GM23338 (cell line): ENCODE results near the gene TMA16. TPM values are rescaled to one million over a fixed set of nuclear protein-coding genes. Genes with fewer than 3 reads are reported as not detected.
A peak's percentile ranks its signal among the peaks of the same experiment; 100 is the strongest.

Experiments
- ATAC-seq: fragments of 200-7000 bp; cut with Tn5 transposase; 3 replicates; pipeline ENCODE4 v1.9.1; 2020
- DNase-seq: peaks from one replicate; pipeline ENCODE4 v3.0.0-alpha.2; 2015; ENCODE audit warnings: low spot score
- H2AFZ ChIP-seq: fragments of 200-600 bp; sonication (generic); 2 replicates; pipeline ENCODE4 v1.8.0; 2016; ENCODE audit warnings: antibody characterized with exemption, mild to moderate bottlenecking, moderate library complexity
- H3F3A ChIP-seq: fragments of 200-600 bp; sonication (generic); replicated peaks from 2 replicates; pipeline ENCODE4 v1.8.0; 2017; ENCODE audit warnings: antibody characterized with exemption, mixed run types, low read depth
- H3K27ac ChIP-seq: fragments of 200-600 bp; sonication (generic); 2 replicates; pipeline ENCODE4 v1.6.1; 2016; ENCODE audit warnings: low read depth
- H3K27me3 ChIP-seq: fragments of 200-600 bp; sonication (generic); 2 replicates; pipeline ENCODE4 v1.8.0; 2016; ENCODE audit warnings: mild to moderate bottlenecking, mixed run types, moderate library complexity; ENCODE audit not compliant: insufficient read depth
- H3K36me3 ChIP-seq: fragments of 200-600 bp; sonication (generic); 2 replicates; pipeline ENCODE4 v1.8.0; 2016; ENCODE audit warnings: mild to moderate bottlenecking; ENCODE audit not compliant: insufficient read depth
- H3K4me1 ChIP-seq: fragments of 200-600 bp; sonication (generic); 2 replicates; pipeline ENCODE4 v1.8.0; 2016; ENCODE audit warnings: mild to moderate bottlenecking, moderate library complexity; ENCODE audit not compliant: insufficient read depth
- H3K4me2 ChIP-seq: fragments of 200-600 bp; sonication (generic); 2 replicates; pipeline ENCODE4 v1.7.1; 2017; ENCODE audit warnings: mixed run types
- H3K4me3 ChIP-seq: fragments of 200-600 bp; sonication (generic); 2 replicates; pipeline ENCODE4 v1.6.1; 2016; ENCODE audit warnings: mixed run types
- H3K79me2 ChIP-seq: fragments of 200-600 bp; sonication (generic); replicated peaks from 2 replicates; pipeline ENCODE4 v1.8.0; 2017; ENCODE audit warnings: mild to moderate bottlenecking; ENCODE audit not compliant: insufficient read depth
- H3K9me2 ChIP-seq: fragments of 200-600 bp; sonication (generic); 2 replicates; pipeline ENCODE4 v1.8.0; 2017; ENCODE audit not compliant: insufficient read depth
- H4K20me1 ChIP-seq: fragments of 200-600 bp; sonication (generic); replicated peaks from 2 replicates; pipeline ENCODE4 v1.8.0; 2017; ENCODE audit warnings: mild to moderate bottlenecking; ENCODE audit not compliant: insufficient read depth
- H3K27ac Mint-ChIP-seq: 2 replicates; pipeline ENCODE4 v1.8.0; 2020; ENCODE audit warnings: inconsistent platforms, mild to moderate bottlenecking, moderate library complexity, mixed read lengths
- H3K27me3 Mint-ChIP-seq: 3 replicates; pipeline ENCODE4 v1.8.0; 2022; ENCODE audit warnings: low read depth, mild to moderate bottlenecking, moderate library complexity, mixed read lengths, inconsistent platforms; ENCODE audit not compliant: insufficient read depth, poor library complexity
- H3K36me3 Mint-ChIP-seq: 3 replicates; pipeline ENCODE4 v1.8.0; 2021; ENCODE audit warnings: low read depth, mild to moderate bottlenecking, inconsistent platforms, moderate library complexity, mixed read lengths
- H3K4me1 Mint-ChIP-seq: 3 replicates; pipeline ENCODE4 v1.8.0; 2020; ENCODE audit warnings: mild to moderate bottlenecking, inconsistent platforms, mixed read lengths
- H3K4me3 Mint-ChIP-seq: 3 replicates; pipeline ENCODE4 v1.8.0; 2021; ENCODE audit warnings: moderate library complexity, mild to moderate bottlenecking, inconsistent platforms, mixed read lengths
- H3K9me3 Mint-ChIP-seq: 3 replicates; pipeline ENCODE4 v1.8.0; 2020; ENCODE audit warnings: moderate library complexity, mild to moderate bottlenecking, inconsistent platforms, mixed read lengths
- CTCF ChIP-seq, 2 experiments: fragments of 200-600 bp in 1 of 2; sonication (generic) in 1 of 2; conservative IDR thresholded peaks; 2 replicates each; pipeline versions ENCODE4 v1.5.1 to v1.6.1; 2016 to 2017; ENCODE audit warnings: antibody characterized with exemption in 2 of 2, low read depth in 2 of 2, mild to moderate bottlenecking in 2 of 2, moderate library complexity in 1 of 2
- REST ChIP-seq: IDR thresholded peaks from one replicate; pipeline ENCODE4 v1.6.1; 2018; ENCODE audit warnings: antibody characterized with exemption; ENCODE audit not compliant: unreplicated experiment
- ZNF331 ChIP-seq: fragments of 250-450 bp; sonication (Bioruptor Pico); IDR thresholded peaks from 2 replicates; pipeline ENCODE4 v1.5.0; 2020; ENCODE audit warnings: low read depth, mild to moderate bottlenecking, moderate library complexity
- ZNF462 ChIP-seq: fragments of 250-450 bp; sonication (Bioruptor Pico); IDR thresholded peaks from 2 replicates; pipeline ENCODE4 v1.5.0; 2020; ENCODE audit warnings: mild to moderate bottlenecking, moderate library complexity
- polyA plus RNA-seq: library from polyadenylated mRNA; unstranded; fragments of >200 nt; fragmentation: Nextera tagmentation; extraction: Ambion mirVana; gene quantifications from 2 replicates; pipeline ENCODE4 v1.2.1, GENCODE V29; 2016
- total RNA-seq: library from RNA; depleted of rRNA; stranded (reverse); fragments of >200 nt; shearing (Covaris generic); gene quantifications from 2 replicates; pipeline ENCODE4 v1.2.3, GENCODE V29; 2014

Gene TMA16
- total and polyA plus RNA-seq, 2 experiments from 2014 or later = 46.4 to 96.1 TPM

GRCh38 chr4:163542275-163542674 is 47.8 kb downstream of the TMA16 start (continued):
- TF ChIP-seq ZNF462 (CRISPR knock-in tag) (no peak), REST (no peak), ZNF331 (CRISPR knock-in tag) (no peak)

GRCh38 chr4:163544407-163545038 is 50.0 kb downstream of the TMA16 start:
- H3K9me3 Mint-ChIP-seq = no peaks in the 10 kb centered on the region
- H3K9me2 ChIP-seq = no peaks in the 10 kb centered on the region
- H3K27me3 ChIP-seq = no peaks in the 10 kb centered on the region
- no peaks in the 10 kb centered on the region for H3K4me1 ChIP-seq
- H3K4me1 Mint-ChIP-seq = no peaks in the 10 kb centered on the region
- no peak overlapping the region for H2AFZ ChIP-seq
- H3K36me3 ChIP-seq = no peaks in the 10 kb centered on the region
- no peaks in the 10 kb centered on the region for H3K79me2 ChIP-seq
- peak; percentile 91 for ATAC-seq
- H3F3A ChIP-seq = no peaks in the 10 kb centered on the region
- no peak overlapping the region for H3K27ac Mint-ChIP-seq
- no peak overlapping the region for H3K27ac ChIP-seq
- H3K4me3 Mint-ChIP-seq = no peak overlapping the region
- no peaks in the 10 kb centered on the region for H4K20me1 ChIP-seq
- H3K27me3 Mint-ChIP-seq = no peaks in the 10 kb centered on the region
- no peak overlapping the region for H3K4me3 ChIP-seq
- peak; percentile 84 for DNase-seq
- peak; percentile 94 to 96 for TF ChIP-seq CTCF (conservative IDR thresholded peaks at IDR 0.05; ENCODE audit: low read depth in 2 of 2)
- no peak for TF ChIP-seq REST
- H3K4me2 ChIP-seq = 0 out of 2 replicates have a peak overlapping the region, but pooled peaks have one; percentile 46
- no peaks in the 10 kb centered on the region for H3K36me3 Mint-ChIP-seq
